ENCODE measurements around the gene ZNF646.
A peak's percentile ranks its signal among the peaks of the same experiment; 100 is the strongest.

DNA sequence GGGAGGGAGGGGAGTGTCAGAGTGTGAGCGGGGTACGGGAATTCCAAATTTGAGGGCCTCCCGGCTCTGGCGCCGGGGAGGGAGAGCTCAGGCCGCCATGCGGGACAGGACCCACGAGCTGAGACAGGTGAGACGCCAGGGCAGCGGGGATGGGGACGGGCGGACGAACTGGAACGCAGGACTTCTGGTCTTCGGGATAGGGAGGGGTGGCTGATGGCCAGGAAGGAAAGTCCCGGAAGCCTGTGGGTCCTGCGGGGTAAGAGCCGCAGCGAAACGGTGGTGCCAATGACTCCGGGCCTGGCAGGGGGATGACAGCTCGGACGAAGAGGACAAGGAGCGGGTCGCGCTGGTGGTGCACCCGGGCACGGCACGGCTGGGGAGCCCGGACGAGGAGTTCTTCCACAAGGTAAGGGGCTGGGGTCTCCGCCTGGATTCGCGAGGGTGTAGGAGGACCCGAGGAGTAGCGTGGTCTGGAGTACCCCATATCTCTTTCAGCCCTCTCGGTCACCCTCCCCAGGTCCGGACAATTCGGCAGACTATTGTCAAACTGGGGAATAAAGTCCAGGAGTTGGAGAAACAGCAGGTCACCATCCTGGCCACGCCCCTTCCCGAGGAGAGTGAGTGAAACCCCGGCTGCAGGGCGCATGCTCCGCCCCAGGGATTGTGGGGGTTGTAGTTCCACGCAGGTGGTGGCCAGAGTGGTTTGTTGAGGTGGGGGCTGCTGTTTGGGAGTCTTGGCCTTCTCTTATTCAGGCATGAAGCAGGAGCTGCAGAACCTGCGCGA lies 40.3 kb upstream of the ZNF646 start:
- TF ChIP-seq RAD21 (IDR thresholded peaks at IDR 0.05) (peak; percentile 21 to 33), TAF1 (conservative IDR thresholded peaks at IDR 0.05) (peak; percentile 68), SP1 (IDR thresholded peaks at IDR 0.05) (peak; percentile 53), GABPA (IDR thresholded peaks at IDR 0.05 in 1 of 2, conservative IDR thresholded peaks at IDR 0.05 in 1 of 2) (peak in 1 of 2 donors; percentile 79), YY1 (IDR thresholded peaks at IDR 0.05) (peak; percentile 40), NR2F2 (IDR thresholded peaks at IDR 0.05) (no peak), JUND (IDR thresholded peaks at IDR 0.05) (no peak), RXRA (IDR thresholded peaks at IDR 0.05) (peak in 1 of 2 donors; percentile 34), EGR1 (IDR thresholded peaks at IDR 0.05; ENCODE audit: low read depth in 2 of 2) (no peak)
- TF ChIP-seq, protein P1, sequence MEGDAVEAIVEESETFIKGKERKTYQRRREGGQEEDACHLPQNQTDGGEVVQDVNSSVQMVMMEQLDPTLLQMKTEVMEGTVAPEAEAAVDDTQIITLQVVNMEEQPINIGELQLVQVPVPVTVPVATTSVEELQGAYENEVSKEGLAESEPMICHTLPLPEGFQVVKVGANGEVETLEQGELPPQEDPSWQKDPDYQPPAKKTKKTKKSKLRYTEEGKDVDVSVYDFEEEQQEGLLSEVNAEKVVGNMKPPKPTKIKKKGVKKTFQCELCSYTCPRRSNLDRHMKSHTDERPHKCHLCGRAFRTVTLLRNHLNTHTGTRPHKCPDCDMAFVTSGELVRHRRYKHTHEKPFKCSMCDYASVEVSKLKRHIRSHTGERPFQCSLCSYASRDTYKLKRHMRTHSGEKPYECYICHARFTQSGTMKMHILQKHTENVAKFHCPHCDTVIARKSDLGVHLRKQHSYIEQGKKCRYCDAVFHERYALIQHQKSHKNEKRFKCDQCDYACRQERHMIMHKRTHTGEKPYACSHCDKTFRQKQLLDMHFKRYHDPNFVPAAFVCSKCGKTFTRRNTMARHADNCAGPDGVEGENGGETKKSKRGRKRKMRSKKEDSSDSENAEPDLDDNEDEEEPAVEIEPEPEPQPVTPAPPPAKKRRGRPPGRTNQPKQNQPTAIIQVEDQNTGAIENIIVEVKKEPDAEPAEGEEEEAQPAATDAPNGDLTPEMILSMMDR (IDR thresholded peaks at IDR 0.05; ENCODE audit: low read depth, low read length, missing input control), result no peak
- TF ChIP-seq, protein P2, sequence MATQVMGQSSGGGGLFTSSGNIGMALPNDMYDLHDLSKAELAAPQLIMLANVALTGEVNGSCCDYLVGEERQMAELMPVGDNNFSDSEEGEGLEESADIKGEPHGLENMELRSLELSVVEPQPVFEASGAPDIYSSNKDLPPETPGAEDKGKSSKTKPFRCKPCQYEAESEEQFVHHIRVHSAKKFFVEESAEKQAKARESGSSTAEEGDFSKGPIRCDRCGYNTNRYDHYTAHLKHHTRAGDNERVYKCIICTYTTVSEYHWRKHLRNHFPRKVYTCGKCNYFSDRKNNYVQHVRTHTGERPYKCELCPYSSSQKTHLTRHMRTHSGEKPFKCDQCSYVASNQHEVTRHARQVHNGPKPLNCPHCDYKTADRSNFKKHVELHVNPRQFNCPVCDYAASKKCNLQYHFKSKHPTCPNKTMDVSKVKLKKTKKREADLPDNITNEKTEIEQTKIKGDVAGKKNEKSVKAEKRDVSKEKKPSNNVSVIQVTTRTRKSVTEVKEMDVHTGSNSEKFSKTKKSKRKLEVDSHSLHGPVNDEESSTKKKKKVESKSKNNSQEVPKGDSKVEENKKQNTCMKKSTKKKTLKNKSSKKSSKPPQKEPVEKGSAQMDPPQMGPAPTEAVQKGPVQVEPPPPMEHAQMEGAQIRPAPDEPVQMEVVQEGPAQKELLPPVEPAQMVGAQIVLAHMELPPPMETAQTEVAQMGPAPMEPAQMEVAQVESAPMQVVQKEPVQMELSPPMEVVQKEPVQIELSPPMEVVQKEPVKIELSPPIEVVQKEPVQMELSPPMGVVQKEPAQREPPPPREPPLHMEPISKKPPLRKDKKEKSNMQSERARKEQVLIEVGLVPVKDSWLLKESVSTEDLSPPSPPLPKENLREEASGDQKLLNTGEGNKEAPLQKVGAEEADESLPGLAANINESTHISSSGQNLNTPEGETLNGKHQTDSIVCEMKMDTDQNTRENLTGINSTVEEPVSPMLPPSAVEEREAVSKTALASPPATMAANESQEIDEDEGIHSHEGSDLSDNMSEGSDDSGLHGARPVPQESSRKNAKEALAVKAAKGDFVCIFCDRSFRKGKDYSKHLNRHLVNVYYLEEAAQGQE (IDR thresholded peaks at IDR 0.05), result peak; percentile 85
- TF ChIP-seq, protein P3, sequence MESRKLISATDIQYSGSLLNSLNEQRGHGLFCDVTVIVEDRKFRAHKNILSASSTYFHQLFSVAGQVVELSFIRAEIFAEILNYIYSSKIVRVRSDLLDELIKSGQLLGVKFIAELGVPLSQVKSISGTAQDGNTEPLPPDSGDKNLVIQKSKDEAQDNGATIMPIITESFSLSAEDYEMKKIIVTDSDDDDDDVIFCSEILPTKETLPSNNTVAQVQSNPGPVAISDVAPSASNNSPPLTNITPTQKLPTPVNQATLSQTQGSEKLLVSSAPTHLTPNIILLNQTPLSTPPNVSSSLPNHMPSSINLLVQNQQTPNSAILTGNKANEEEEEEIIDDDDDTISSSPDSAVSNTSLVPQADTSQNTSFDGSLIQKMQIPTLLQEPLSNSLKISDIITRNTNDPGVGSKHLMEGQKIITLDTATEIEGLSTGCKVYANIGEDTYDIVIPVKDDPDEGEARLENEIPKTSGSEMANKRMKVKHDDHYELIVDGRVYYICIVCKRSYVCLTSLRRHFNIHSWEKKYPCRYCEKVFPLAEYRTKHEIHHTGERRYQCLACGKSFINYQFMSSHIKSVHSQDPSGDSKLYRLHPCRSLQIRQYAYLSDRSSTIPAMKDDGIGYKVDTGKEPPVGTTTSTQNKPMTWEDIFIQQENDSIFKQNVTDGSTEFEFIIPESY (IDR thresholded peaks at IDR 0.05), result no peak
- TF ChIP-seq, protein P4, sequence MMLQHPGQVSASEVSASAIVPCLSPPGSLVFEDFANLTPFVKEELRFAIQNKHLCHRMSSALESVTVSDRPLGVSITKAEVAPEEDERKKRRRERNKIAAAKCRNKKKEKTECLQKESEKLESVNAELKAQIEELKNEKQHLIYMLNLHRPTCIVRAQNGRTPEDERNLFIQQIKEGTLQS (IDR thresholded peaks at IDR 0.05), result no peak
- TF ChIP-seq, protein P5, sequence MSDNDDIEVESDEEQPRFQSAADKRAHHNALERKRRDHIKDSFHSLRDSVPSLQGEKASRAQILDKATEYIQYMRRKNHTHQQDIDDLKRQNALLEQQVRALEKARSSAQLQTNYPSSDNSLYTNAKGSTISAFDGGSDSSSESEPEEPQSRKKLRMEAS (IDR thresholded peaks at IDR 0.05), result peak; percentile 95

Data from liver (tissue), 3 donors.